ENCODE data around the gene C8B.

DNA sequence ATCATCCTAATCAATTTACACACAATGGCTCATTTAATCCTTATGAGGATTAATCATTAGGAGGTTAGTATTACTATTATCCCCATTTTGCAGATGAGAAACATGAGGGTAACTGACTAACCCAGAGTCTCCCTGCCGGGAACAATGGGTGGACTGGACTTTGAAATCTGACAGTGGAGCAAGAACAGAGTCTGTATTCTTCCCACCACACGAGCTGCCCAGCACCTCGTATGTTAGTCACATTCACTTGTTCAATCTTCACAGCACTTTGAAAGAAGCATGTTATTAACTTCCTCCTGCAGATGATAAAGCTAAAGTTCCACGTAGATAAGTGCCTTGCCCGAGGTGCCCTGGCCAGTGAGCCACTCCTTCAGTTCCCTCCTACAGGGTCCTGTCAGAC is 12.4 kb downstream of the C8B start:
- TF ChIP-seq CTCF (conservative IDR thresholded peaks at IDR 0.05 in 1 of 2, IDR thresholded peaks at IDR 0.05 in 1 of 2; ENCODE audit: extremely low read depth in 1 of 2, insufficient read depth in 1 of 2, low read depth in 1 of 2, low read length in 2 of 2), result no peak
- TF ChIP-seq EZH2 (IDR thresholded peaks at IDR 0.05; ENCODE audit: borderline replicate concordance, low read length), result no peak
